ENCODE measurements around the gene AKNAD1.

DNA sequence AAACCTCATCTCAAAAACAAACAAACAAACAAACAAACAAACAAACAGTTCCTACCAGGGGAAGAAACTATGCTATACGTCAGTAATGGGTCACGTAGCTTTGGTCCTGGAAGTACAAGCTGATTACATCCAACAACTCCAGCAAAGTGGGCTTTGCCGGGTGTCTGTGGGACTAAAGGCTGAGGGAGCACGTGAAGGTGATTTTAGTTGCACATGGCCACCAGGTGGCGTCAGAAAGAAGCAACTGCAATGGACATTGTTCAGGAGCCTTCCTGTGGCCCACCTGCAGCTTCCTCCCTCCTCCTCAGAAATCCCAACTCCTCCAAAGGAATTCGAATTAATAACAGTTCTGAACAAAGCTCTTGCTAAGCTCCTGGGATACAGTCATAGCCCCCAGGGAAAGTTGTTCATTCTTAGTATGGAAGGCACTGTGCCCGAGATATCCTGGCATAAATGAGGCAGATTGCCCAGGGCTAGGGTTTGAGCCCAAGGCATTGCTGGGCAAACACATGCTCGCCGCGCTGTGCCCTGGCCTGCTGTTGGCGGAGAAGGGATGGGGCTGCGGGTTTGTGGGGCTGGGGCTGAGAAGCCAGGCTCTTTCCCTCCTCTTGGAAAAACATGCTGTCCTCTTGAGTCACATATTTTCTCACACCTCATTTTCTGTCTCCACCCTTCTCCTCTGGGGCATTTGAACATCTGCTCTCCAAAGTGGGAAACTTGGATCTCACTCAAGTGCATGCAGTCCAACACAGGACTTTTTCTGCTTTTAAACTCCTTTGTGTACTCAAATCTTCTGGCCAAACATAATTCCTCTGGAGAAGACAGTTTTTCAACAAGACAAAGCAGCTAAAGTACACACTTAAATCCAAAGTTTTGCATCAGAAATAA is 28.6 kb downstream of the AKNAD1 start:
- no peak for TF ChIP-seq POLR2A (IDR thresholded peaks at IDR 0.05)
- TF ChIP-seq, protein P1, sequence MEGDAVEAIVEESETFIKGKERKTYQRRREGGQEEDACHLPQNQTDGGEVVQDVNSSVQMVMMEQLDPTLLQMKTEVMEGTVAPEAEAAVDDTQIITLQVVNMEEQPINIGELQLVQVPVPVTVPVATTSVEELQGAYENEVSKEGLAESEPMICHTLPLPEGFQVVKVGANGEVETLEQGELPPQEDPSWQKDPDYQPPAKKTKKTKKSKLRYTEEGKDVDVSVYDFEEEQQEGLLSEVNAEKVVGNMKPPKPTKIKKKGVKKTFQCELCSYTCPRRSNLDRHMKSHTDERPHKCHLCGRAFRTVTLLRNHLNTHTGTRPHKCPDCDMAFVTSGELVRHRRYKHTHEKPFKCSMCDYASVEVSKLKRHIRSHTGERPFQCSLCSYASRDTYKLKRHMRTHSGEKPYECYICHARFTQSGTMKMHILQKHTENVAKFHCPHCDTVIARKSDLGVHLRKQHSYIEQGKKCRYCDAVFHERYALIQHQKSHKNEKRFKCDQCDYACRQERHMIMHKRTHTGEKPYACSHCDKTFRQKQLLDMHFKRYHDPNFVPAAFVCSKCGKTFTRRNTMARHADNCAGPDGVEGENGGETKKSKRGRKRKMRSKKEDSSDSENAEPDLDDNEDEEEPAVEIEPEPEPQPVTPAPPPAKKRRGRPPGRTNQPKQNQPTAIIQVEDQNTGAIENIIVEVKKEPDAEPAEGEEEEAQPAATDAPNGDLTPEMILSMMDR (IDR thresholded peaks at IDR 0.05) = peak; percentile 73 to 81 (median 76)

Measured in uterus (tissue), 2 donors.